ENCODE results near the gene GLIS1.

Gene GLIS1

GRCh38 chr1:53728196-53728595 is 10.8 kb downstream of the GLIS1 start:
- no peak for DNase-seq (ENCODE audit: low spot score)
- TF ChIP-seq, protein P1, sequence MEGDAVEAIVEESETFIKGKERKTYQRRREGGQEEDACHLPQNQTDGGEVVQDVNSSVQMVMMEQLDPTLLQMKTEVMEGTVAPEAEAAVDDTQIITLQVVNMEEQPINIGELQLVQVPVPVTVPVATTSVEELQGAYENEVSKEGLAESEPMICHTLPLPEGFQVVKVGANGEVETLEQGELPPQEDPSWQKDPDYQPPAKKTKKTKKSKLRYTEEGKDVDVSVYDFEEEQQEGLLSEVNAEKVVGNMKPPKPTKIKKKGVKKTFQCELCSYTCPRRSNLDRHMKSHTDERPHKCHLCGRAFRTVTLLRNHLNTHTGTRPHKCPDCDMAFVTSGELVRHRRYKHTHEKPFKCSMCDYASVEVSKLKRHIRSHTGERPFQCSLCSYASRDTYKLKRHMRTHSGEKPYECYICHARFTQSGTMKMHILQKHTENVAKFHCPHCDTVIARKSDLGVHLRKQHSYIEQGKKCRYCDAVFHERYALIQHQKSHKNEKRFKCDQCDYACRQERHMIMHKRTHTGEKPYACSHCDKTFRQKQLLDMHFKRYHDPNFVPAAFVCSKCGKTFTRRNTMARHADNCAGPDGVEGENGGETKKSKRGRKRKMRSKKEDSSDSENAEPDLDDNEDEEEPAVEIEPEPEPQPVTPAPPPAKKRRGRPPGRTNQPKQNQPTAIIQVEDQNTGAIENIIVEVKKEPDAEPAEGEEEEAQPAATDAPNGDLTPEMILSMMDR (IDR thresholded peaks at IDR 0.05; ENCODE audit: extremely low read depth, missing control alignments), result no peak

- no peak for DNase-seq (ENCODE audit: low spot score)
- TF ChIP-seq, protein P1 (IDR thresholded peaks at IDR 0.05; ENCODE audit: extremely low read depth, missing control alignments), result no peak
These were observed 11.4 kb downstream of the GLIS1 start for GRCh38 chr1:53727461-53728092.

- TF ChIP-seq, protein P1 (IDR thresholded peaks at IDR 0.05; ENCODE audit: extremely low read depth, missing control alignments), result no peak
- DNase-seq (ENCODE audit: low spot score), result no peak
These were observed 12.9 kb downstream of the GLIS1 start for GRCh38 chr1:53726009-53726600.

DNA sequence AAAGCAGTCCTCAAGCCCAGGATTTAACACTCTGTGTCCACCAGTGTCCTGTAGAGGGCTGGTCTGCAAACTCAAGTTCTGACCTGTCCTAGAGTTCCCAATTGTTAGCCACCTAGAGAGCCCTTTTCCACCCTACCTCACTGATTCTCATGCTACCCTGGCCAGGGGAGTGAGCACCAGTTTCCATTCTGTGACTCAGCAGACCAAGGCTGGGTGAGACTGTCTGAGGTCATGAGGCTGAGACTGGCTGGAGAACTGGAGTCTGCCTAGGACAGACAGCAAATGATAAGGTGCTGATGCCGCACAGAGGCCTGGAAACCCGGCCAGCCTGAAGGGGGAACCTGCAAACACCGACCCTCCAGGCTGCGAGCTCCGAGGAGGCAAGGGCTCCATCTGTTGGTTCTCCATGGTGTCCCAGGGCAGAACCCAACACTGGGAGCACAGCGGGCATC is 13.7 kb downstream of the GLIS1 start:
- no peak for DNase-seq (ENCODE audit: low spot score)
- TF ChIP-seq, protein P1 (IDR thresholded peaks at IDR 0.05; ENCODE audit: extremely low read depth, missing control alignments), result no peak

GRCh38 chr1:53722025-53722424 is 16.9 kb downstream of the GLIS1 start:
- DNase-seq (ENCODE audit: low spot score), result no peak
- TF ChIP-seq, protein P1 (IDR thresholded peaks at IDR 0.05; ENCODE audit: extremely low read depth, missing control alignments), result no peak

GRCh38 chr1:53721088-53721487 is 17.9 kb downstream of the GLIS1 start:
- TF ChIP-seq, protein P1 (IDR thresholded peaks at IDR 0.05; ENCODE audit: extremely low read depth, missing control alignments), result no peak
- DNase-seq (ENCODE audit: low spot score), result no peak

- DNase-seq (ENCODE audit: low spot score), result no peak
- TF ChIP-seq, protein P1 (IDR thresholded peaks at IDR 0.05; ENCODE audit: extremely low read depth, missing control alignments), result no peak
These were observed 19.5 kb downstream of the GLIS1 start for GRCh38 chr1:53719469-53719868.

Measured in GM20000 (cell line).